GM23338 (cell line): ENCODE data around the gene RRH. TPM values are rescaled to one million over a fixed set of nuclear protein-coding genes. Genes with fewer than 3 reads are reported as not detected.

Source experiments
- ATAC-seq: fragments of 200-7000 bp; cut with Tn5 transposase; 3 replicates; pipeline ENCODE4 v1.9.1; 2020
- DNase-seq: peaks from one replicate; pipeline ENCODE4 v3.0.0-alpha.2; 2015; ENCODE audit warnings: low spot score
- H2AFZ ChIP-seq: fragments of 200-600 bp; sonication (generic); 2 replicates; pipeline ENCODE4 v1.8.0; 2016; ENCODE audit warnings: antibody characterized with exemption, mild to moderate bottlenecking, moderate library complexity
- H3F3A ChIP-seq: fragments of 200-600 bp; sonication (generic); replicated peaks from 2 replicates; pipeline ENCODE4 v1.8.0; 2017; ENCODE audit warnings: antibody characterized with exemption, mixed run types, low read depth
- H3K27ac ChIP-seq: fragments of 200-600 bp; sonication (generic); 2 replicates; pipeline ENCODE4 v1.6.1; 2016; ENCODE audit warnings: low read depth
- H3K27me3 ChIP-seq: fragments of 200-600 bp; sonication (generic); 2 replicates; pipeline ENCODE4 v1.8.0; 2016; ENCODE audit warnings: mild to moderate bottlenecking, mixed run types, moderate library complexity; ENCODE audit not compliant: insufficient read depth
- H3K36me3 ChIP-seq: fragments of 200-600 bp; sonication (generic); 2 replicates; pipeline ENCODE4 v1.8.0; 2016; ENCODE audit warnings: mild to moderate bottlenecking; ENCODE audit not compliant: insufficient read depth
- H3K4me1 ChIP-seq: fragments of 200-600 bp; sonication (generic); 2 replicates; pipeline ENCODE4 v1.8.0; 2016; ENCODE audit warnings: mild to moderate bottlenecking, moderate library complexity; ENCODE audit not compliant: insufficient read depth
- H3K4me2 ChIP-seq: fragments of 200-600 bp; sonication (generic); 2 replicates; pipeline ENCODE4 v1.7.1; 2017; ENCODE audit warnings: mixed run types
- H3K4me3 ChIP-seq: fragments of 200-600 bp; sonication (generic); 2 replicates; pipeline ENCODE4 v1.6.1; 2016; ENCODE audit warnings: mixed run types
- H3K79me2 ChIP-seq: fragments of 200-600 bp; sonication (generic); replicated peaks from 2 replicates; pipeline ENCODE4 v1.8.0; 2017; ENCODE audit warnings: mild to moderate bottlenecking; ENCODE audit not compliant: insufficient read depth
- H3K9me2 ChIP-seq: fragments of 200-600 bp; sonication (generic); 2 replicates; pipeline ENCODE4 v1.8.0; 2017; ENCODE audit not compliant: insufficient read depth
- H4K20me1 ChIP-seq: fragments of 200-600 bp; sonication (generic); replicated peaks from 2 replicates; pipeline ENCODE4 v1.8.0; 2017; ENCODE audit warnings: mild to moderate bottlenecking; ENCODE audit not compliant: insufficient read depth
- H3K27ac Mint-ChIP-seq: 2 replicates; pipeline ENCODE4 v1.8.0; 2020; ENCODE audit warnings: inconsistent platforms, mild to moderate bottlenecking, moderate library complexity, mixed read lengths
- H3K27me3 Mint-ChIP-seq: 3 replicates; pipeline ENCODE4 v1.8.0; 2022; ENCODE audit warnings: low read depth, mild to moderate bottlenecking, moderate library complexity, mixed read lengths, inconsistent platforms; ENCODE audit not compliant: insufficient read depth, poor library complexity
- H3K36me3 Mint-ChIP-seq: 3 replicates; pipeline ENCODE4 v1.8.0; 2021; ENCODE audit warnings: low read depth, mild to moderate bottlenecking, inconsistent platforms, moderate library complexity, mixed read lengths
- H3K4me1 Mint-ChIP-seq: 3 replicates; pipeline ENCODE4 v1.8.0; 2020; ENCODE audit warnings: mild to moderate bottlenecking, inconsistent platforms, mixed read lengths
- H3K4me3 Mint-ChIP-seq: 3 replicates; pipeline ENCODE4 v1.8.0; 2021; ENCODE audit warnings: moderate library complexity, mild to moderate bottlenecking, inconsistent platforms, mixed read lengths
- H3K9me3 Mint-ChIP-seq: 3 replicates; pipeline ENCODE4 v1.8.0; 2020; ENCODE audit warnings: moderate library complexity, mild to moderate bottlenecking, inconsistent platforms, mixed read lengths
- CREB1 ChIP-seq: fragments of 250-450 bp; sonication (Bioruptor Pico); IDR thresholded peaks from 2 replicates; pipeline ENCODE4 v1.5.0; 2020; ENCODE audit warnings: low read depth, mild to moderate bottlenecking, moderate library complexity
- CTCF ChIP-seq, 2 experiments: fragments of 200-600 bp in 1 of 2; sonication (generic) in 1 of 2; conservative IDR thresholded peaks; 2 replicates each; pipeline versions ENCODE4 v1.5.1 to v1.6.1; 2016 to 2017; ENCODE audit warnings: antibody characterized with exemption in 2 of 2, low read depth in 2 of 2, mild to moderate bottlenecking in 2 of 2, moderate library complexity in 1 of 2
- EZH2 ChIP-seq: fragments of 200-600 bp; sonication (generic); IDR thresholded peaks from one replicate; pipeline ENCODE4 v1.8.0; 2017; ENCODE audit warnings: antibody characterized with exemption, mild to moderate bottlenecking, low read depth; ENCODE audit not compliant: unreplicated experiment
- EZH2phosphoT487 ChIP-seq: fragments of 200-600 bp; sonication (generic); IDR thresholded peaks from one replicate; pipeline ENCODE4 v1.8.1; 2018; ENCODE audit warnings: antibody characterized with exemption; ENCODE audit not compliant: unreplicated experiment
- JUNB ChIP-seq: IDR thresholded peaks from one replicate; pipeline ENCODE4 v1.6.1; 2016; ENCODE audit warnings: antibody characterized with exemption; ENCODE audit not compliant: unreplicated experiment
- NANOG ChIP-seq: IDR thresholded peaks from 2 replicates; pipeline ENCODE4 v1.6.1; 2016; ENCODE audit warnings: antibody characterized with exemption, borderline replicate concordance
- POLR2AphosphoS5 ChIP-seq: IDR thresholded peaks from 2 replicates; pipeline ENCODE4 v1.6.1; 2016; ENCODE audit warnings: antibody characterized with exemption, low read depth
- STAT1 ChIP-seq: IDR thresholded peaks from one replicate; pipeline ENCODE4 v1.6.1; 2016; ENCODE audit warnings: antibody characterized with exemption; ENCODE audit not compliant: unreplicated experiment
- ZNF114 ChIP-seq: fragments of 250-450 bp; sonication (Bioruptor Pico); IDR thresholded peaks from 2 replicates; pipeline ENCODE4 v1.5.0; 2020; ENCODE audit warnings: mild to moderate bottlenecking, moderate library complexity
- ZNF331 ChIP-seq: fragments of 250-450 bp; sonication (Bioruptor Pico); IDR thresholded peaks from 2 replicates; pipeline ENCODE4 v1.5.0; 2020; ENCODE audit warnings: low read depth, mild to moderate bottlenecking, moderate library complexity
- ZNF462 ChIP-seq: fragments of 250-450 bp; sonication (Bioruptor Pico); IDR thresholded peaks from 2 replicates; pipeline ENCODE4 v1.5.0; 2020; ENCODE audit warnings: mild to moderate bottlenecking, moderate library complexity
- polyA plus RNA-seq: library from polyadenylated mRNA; unstranded; fragments of >200 nt; fragmentation: Nextera tagmentation; extraction: Ambion mirVana; gene quantifications from 2 replicates; pipeline ENCODE4 v1.2.1, GENCODE V29; 2016
- total RNA-seq: library from RNA; depleted of rRNA; stranded (reverse); fragments of >200 nt; shearing (Covaris generic); gene quantifications from 2 replicates; pipeline ENCODE4 v1.2.3, GENCODE V29; 2014

RRH gene
- total and polyA plus RNA-seq, 2 experiments from 2014 or later: not detected

- no peak for TF ChIP-seq STAT1
Observed at GRCh38 chr4:109787807-109788206, 40.0 kb upstream of the RRH start (continued).

GRCh38 chr4:109795059-109795458 lies 32.7 kb upstream of the RRH start:
- no peak overlapping the region for H3K4me2 ChIP-seq
- no peak overlapping the region for H3K4me3 ChIP-seq
- no peaks in the 10 kb centered on the region for H3K36me3 ChIP-seq
- Mint-ChIP-seq H3K9me3 (peaks cover 11% of the 10 kb centered on the region; the same call in 2 of the 3 replicates), H3K27ac (no peak overlapping the region), H3K27me3 (peaks cover 6% of the 10 kb centered on the region), H3K4me3 (no peak overlapping the region), H3K4me1 (no peaks in the 10 kb centered on the region), H3K36me3 (peaks cover 4% of the 10 kb centered on the region; the same call in 1 of the 3 replicates)
- H3F3A ChIP-seq: no peaks in the 10 kb centered on the region
- H3K4me1 ChIP-seq: no peaks in the 10 kb centered on the region
- H4K20me1 ChIP-seq: no peaks in the 10 kb centered on the region
- H3K27me3 ChIP-seq: no peaks in the 10 kb centered on the region
- no peaks in the 10 kb centered on the region for H3K9me2 ChIP-seq
- H2AFZ ChIP-seq: no peak overlapping the region
- H3K27ac ChIP-seq: no peak overlapping the region
- no peaks in the 10 kb centered on the region for H3K79me2 ChIP-seq
- no peak for ATAC-seq
- DNase-seq: no peak
- no peak for TF ChIP-seq EZH2phosphoT487
- no peak for TF ChIP-seq JUNB
- TF ChIP-seq STAT1: no peak
- no peak for TF ChIP-seq EZH2
- no peak for TF ChIP-seq POLR2AphosphoS5
- TF ChIP-seq NANOG: no peak
- TF ChIP-seq CREB1 (CRISPR knock-in tag): no peak
- TF ChIP-seq CTCF (conservative IDR thresholded peaks at IDR 0.05; ENCODE audit: low read depth in 2 of 2): no peak
- no peak for TF ChIP-seq ZNF331 (CRISPR knock-in tag)
- TF ChIP-seq ZNF114: no peak
- no peak for TF ChIP-seq ZNF462
